Nephron (organoid): Measurements from ENCODE around the gene VPS13C.

Experiments
- H3K27ac Mint-ChIP-seq, 3 experiments: 2 replicates each; pipeline ENCODE4 v1.8.0; 2020; ENCODE audit warnings: mixed read lengths in 3 of 3, mild to moderate bottlenecking in 2 of 3, moderate library complexity in 1 of 3
- H3K27me3 Mint-ChIP-seq: 2 replicates; pipeline ENCODE4 v1.8.0; 2021; ENCODE audit warnings: low read depth, mild to moderate bottlenecking, moderate library complexity, mixed read lengths
- H3K36me3 Mint-ChIP-seq: 2 replicates; pipeline ENCODE4 v1.8.0; 2020; ENCODE audit warnings: low read depth, mixed read lengths
- H3K4me1 Mint-ChIP-seq: 2 replicates; pipeline ENCODE4 v1.8.0; 2020; ENCODE audit warnings: mixed read lengths
- H3K4me3 Mint-ChIP-seq, 3 experiments: 2 replicates each; pipeline ENCODE4 v1.8.0; 2020; ENCODE audit warnings: mild to moderate bottlenecking in 3 of 3, mixed read lengths in 3 of 3, moderate library complexity in 2 of 3
- H3K9me3 Mint-ChIP-seq: 2 replicates; pipeline ENCODE4 v1.8.0; 2020; ENCODE audit warnings: mixed read lengths
- CTCF ChIP-seq, 3 experiments: fragments of 200-600 bp; sonication (generic); IDR thresholded peaks; one replicate each; pipeline ENCODE4 v1.5.0; 2021; ENCODE audit warnings: antibody characterized with exemption in 3 of 3; ENCODE audit not compliant: unreplicated experiment in 3 of 3

Gene VPS13C

GRCh38 chr15:62060896-62061280 is 641 bp upstream of the VPS13C start:
- H3K36me3 Mint-ChIP-seq: no peaks in the 10 kb centered on the region
- H3K4me3 Mint-ChIP-seq: peak overlapping the region; percentile 87 to 97 (median 94)

GRCh38 chr15:62059816-62060112 is 483 bp downstream of the VPS13C start:
- no peaks in the 10 kb centered on the region for H3K9me3 Mint-ChIP-seq
- H3K4me1 Mint-ChIP-seq: peaks cover 16% of the 10 kb centered on the region
- no peak for TF ChIP-seq CTCF (IDR thresholded peaks at IDR 0.05; ENCODE audit: unreplicated experiment in 3 of 3)
- H3K4me3 Mint-ChIP-seq: peak overlapping the region; percentile 87 to 97 (median 94)
- no peaks in the 10 kb centered on the region for H3K36me3 Mint-ChIP-seq
- peaks cover 45% of the 10 kb centered on the region for H3K27me3 Mint-ChIP-seq
- H3K27ac Mint-ChIP-seq: peak overlapping the region; percentile 55 to 86 (median 85)

More at GRCh38 chr15:62060896-62061280, 641 bp upstream of the VPS13C start:
- H3K9me3 Mint-ChIP-seq: no peaks in the 10 kb centered on the region
- H3K27me3 Mint-ChIP-seq: peaks cover 56% of the 10 kb centered on the region
- TF ChIP-seq CTCF (IDR thresholded peaks at IDR 0.05; ENCODE audit: unreplicated experiment in 3 of 3): no peak
- H3K4me1 Mint-ChIP-seq: peaks cover 16% of the 10 kb centered on the region
- H3K27ac Mint-ChIP-seq: peak overlapping the region; percentile 85 to 91 (median 89)

- peak overlapping the region; percentile 87 to 97 (median 94) for H3K4me3 Mint-ChIP-seq
- H3K9me3 Mint-ChIP-seq: no peaks in the 10 kb centered on the region
- peaks cover 16% of the 10 kb centered on the region for H3K4me1 Mint-ChIP-seq
- TF ChIP-seq CTCF (IDR thresholded peaks at IDR 0.05; ENCODE audit: unreplicated experiment in 3 of 3): peak in 1 of 3 experiments; percentile 10
- peak overlapping the region; percentile 55 to 86 (median 85) for H3K27ac Mint-ChIP-seq
- H3K27me3 Mint-ChIP-seq: peaks cover 40% of the 10 kb centered on the region
- no peaks in the 10 kb centered on the region for H3K36me3 Mint-ChIP-seq
Measured at GRCh38 chr15:62059108-62059815, 985 bp downstream of the VPS13C start.

DNA sequence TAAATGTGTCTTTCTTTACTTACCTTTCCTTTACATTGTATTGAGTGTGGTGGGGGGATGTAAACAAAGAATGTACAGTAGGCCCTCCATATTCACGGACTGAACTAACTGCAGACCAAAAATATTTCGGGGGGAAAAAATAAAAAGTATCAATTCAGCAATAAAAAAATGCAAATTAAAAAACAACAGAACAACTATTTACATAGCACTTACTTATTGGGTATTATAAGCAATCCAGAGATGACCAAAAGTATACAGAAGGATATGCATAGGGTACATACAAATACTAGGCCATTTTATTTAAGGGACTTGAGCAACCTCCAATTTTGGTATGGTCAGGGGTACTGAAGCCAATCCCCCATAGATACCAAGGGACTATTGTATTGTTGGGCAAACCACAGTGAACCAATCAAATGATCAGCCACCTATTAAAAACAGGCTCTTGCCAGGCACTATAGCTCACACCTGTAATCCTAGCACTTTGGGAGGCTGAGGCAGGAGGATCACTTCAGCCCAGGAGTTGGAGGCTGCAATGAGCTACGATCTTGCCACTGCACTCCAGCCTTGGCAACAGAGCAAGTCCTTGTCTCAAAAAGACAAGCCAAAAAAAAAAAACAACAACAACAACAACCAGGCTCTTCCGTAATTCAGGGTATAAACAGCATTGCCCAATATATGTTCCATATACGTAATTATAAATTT is 1.8 kb downstream of the VPS13C start:
- Mint-ChIP-seq H3K4me3 (peak overlapping the region; percentile 58 to 97 (median 71)), H3K27ac (no peak overlapping the region), H3K9me3 (no peaks in the 10 kb centered on the region), H3K27me3 (peaks cover 32% of the 10 kb centered on the region), H3K36me3 (no peaks in the 10 kb centered on the region), H3K4me1 (peaks cover 16% of the 10 kb centered on the region)
- TF ChIP-seq CTCF (IDR thresholded peaks at IDR 0.05; ENCODE audit: unreplicated experiment in 3 of 3): no peak

DNA sequence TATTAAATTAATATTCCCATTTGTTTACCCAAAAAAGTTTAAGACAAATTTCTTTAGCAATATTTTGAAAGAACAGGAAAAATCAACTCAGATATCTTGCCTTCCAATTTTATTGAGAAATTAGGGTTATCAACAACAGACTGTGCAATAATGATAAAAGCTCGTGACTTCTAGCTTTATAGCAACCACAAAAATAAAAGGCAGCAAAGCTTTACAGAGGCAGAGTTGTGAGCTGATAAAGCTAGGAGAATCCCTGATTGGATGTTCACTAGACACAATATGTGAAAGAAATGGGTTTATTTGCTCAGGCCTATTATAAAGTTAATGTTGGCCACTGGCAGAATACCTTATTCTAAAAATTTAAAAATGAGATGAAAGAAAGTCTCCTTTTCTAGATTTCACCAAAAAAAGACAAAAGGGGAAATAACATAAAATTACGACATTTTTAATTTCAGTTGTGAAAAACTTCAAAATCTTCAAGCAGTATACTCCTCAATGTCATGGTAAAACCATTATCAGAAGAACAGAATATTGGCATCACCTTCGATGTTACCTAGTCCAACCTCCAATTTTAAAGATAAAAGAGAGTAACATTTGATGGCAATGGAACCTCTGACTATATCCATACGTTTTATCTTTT is 2.8 kb downstream of the VPS13C start:
- no peak for TF ChIP-seq CTCF (IDR thresholded peaks at IDR 0.05; ENCODE audit: unreplicated experiment in 3 of 3)
- no peaks in the 10 kb centered on the region for H3K9me3 Mint-ChIP-seq
- H3K4me1 Mint-ChIP-seq: peaks cover 16% of the 10 kb centered on the region
- no peak overlapping the region for H3K4me3 Mint-ChIP-seq
- H3K27ac Mint-ChIP-seq: no peak overlapping the region
- H3K36me3 Mint-ChIP-seq: no peaks in the 10 kb centered on the region
- peaks cover 22% of the 10 kb centered on the region for H3K27me3 Mint-ChIP-seq
